M059J (cell line): ENCODE measurements around the gene SLIT3. TPM values are rescaled to one million over a fixed set of nuclear protein-coding genes. Genes with fewer than 3 reads are reported as not detected.

Experiments used
- DNase-seq: peaks from one replicate; pipeline ENCODE4 v3.0.0-alpha.2; 2012; ENCODE audit warnings: low read depth
- total RNA-seq: library from RNA; depleted of rRNA; stranded (reverse); fragments of >200 nt; shearing (Covaris generic); gene quantifications from 2 replicates; pipeline ENCODE4 v1.2.3, GENCODE V29; 2014

SLIT3 gene
- total RNA-seq, 1 experiment from 2014 or later, result 0.17 TPM

GRCh38 chr5:168798065-168799023, 502.6 kb downstream of the SLIT3 start:
- DNase-seq, result no peak

DNA sequence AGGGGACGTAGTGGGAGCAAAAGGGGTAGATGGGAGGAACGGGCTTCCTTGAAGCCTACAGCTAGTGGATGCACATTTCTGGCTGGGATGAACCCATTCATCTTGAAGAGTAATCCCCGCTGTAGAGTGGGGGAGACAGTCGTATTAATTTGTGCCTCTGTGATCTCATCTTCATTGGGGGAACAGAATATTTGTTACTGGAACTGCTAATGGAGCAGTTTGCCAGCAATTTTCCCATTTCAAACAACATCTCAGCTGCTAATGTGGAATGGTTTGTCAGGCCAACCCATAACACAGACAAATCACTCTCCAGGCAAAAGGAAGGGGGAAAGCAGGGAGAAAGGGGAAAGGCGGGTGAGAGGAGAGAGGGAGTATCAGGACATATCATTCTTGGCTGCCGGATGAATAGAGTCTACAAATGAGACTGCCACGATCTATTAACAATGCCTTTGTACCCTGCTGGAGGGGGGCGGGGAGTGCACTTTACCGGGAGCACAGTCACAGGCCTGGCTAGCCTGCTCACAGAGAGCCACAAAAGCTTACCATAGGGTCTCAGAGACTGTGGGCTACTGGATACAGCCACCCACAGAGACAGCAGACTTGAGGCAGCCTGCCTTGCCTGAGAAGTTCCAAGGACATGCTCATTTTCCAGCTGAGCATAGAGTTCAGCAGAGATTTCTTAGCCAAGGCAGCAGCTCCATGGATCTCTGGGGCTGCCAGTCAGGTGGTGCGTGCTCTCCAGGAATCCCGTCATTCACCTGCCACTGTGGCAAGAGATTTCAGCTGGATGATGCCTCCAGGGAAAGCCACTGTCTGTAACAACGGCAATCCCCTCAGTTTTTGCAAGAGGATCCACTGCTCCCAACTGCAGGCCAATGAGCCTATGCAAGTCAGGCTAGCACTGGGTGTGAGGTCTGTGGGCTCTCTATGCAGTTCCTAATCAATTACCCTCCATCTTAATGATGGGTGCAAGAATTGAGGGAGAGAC, 504.1 kb downstream of the SLIT3 start:
- no peak for DNase-seq

DNA sequence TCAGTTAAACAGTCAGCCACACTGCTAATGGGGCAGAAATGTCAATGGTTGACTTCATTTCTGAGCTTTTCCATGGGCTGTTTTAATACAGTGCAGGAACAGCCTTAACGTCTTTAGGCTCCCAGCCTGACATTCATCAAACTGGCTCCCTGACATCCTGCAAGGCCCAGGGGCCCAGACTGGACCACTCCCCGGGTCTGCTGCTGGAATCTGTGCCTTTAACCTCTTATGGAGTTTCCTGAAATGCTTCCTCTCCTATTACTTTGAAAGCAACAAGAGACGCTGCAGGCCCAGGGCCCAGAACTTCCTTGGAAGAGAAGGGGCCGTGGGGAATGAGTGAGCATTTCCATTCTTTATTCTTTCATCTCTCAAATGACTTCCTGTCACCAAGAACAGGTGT, 504.9 kb downstream of the SLIT3 start:
- no peak for DNase-seq

DNA sequence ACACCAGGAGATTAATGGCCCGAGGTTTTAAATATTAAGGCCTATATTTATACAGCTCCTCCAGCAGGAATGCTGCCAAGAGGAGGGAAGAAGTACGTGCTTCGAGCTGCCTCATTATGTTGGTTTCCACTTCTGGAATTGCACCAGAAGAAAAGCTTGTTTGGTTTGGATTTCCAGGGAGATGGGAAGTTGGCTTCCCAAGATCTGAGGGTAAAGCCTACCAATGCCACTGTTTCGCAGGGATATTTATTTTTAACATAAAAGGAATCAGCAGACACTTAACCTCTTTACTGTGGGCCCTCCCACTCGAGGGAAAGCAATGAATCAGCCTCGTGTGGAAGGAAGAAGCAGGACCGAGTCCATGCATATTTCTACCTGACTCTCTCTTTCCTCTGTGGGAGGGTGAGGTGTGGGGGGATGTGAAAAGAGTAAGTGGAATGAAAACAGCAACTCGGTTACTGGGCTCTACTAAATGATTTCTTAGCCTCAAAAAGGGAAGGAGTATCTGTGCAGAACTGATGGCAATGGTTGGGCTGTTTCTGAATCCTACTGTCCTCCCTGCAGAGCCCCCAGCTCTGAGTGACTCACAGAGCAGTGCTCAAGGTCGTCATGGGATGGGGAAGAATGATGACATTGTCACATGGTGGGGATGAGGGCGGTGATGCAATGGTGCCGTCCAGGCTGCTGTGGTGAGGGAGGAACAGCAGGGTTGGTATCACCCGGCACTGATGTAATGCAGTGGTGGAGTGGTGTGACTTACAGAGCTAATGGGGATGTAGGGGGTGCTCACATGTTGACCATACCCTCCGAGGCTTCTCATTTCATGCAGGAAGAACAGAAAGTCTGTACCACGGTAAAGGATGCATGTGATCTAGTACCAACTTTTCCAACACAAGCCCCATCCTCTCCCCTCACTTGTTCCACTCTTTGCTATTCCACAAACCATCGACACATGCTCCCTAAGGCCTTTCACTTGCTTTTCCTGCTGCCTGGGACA, 506.8 kb downstream of the SLIT3 start:
- DNase-seq, result peak; percentile 9

- DNase-seq, result no peak
Measured at GRCh38 chr5:168792678-168793077, 508.3 kb downstream of the SLIT3 start.

- no peak for DNase-seq
Measured at GRCh38 chr5:168790671-168791250, 510.2 kb downstream of the SLIT3 start.

DNA sequence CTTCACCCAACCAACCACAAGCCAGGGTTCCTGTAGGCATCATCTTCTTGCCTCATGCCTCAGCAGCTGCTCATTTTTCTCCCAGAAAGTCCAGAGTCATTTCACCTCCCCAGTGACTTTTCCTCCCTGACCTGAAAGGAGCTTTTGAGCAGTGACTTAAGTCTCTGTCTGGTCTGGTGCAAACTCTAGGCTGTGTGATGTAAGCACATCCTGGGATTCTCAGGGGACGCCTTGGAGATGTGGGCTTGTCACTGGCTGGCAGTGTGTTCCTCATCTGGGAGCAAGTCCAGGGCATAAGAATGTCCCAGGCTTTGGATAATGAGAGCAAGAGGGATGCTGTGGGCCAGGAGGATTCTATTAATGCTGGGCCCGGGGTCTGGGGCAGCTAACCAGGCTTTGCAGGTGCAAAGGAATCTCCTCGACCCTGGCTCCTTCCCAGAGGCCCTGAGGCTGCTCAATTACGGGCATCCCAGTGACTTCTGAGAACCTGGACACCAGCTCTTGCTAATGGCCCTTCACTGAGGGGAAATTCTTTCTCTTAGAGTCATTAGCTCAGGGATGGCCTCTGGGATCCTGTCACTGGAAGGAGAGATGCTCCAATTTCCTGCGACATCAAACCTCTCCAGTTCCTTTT, 510.8 kb downstream of the SLIT3 start:
- DNase-seq, result no peak

GRCh38 chr5:168788786-168789185, 512.2 kb downstream of the SLIT3 start:
- DNase-seq, result no peak

DNA sequence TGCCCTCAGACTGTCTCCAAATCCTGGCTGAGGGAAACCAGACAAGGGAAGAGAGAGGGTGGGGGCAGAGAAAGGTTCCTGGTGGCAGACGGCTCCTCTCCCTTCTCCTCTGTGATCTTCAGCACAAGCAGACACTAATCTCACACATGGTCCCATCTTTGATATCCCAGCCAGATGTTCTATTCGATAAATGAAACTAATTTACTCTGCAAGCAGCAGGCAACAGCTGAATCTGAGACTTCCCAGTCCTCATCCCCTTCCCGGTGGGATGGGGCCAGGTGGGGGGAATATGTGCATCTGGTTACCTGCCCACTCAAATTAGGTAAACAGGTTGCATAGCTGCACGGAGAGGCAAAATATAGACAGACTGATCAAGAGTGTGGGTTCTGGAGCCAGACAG, 512.8 kb downstream of the SLIT3 start:
- no peak for DNase-seq

- peak; percentile 37 for DNase-seq
Measured at GRCh38 chr5:168786147-168786546, 514.8 kb downstream of the SLIT3 start.

DNA sequence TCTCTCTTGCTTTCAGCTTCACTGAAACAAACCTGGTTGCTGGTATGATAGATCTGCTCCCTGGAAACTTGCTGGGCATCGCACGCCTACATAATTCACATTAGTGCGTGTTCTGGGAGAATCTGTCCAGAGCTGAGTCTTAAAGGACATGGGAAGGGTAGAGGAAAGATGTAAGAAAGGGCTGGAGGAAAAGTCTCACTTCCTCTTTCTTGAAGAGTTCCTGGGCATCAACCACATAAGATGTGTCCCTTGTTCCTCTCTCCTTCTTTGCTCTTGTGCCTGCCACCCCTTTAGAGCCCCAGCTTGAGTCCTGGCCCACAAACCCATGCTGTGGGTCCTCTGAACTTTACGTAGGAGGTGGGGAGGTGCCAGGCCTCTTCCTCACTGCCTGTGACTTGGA, 516.5 kb downstream of the SLIT3 start:
- no peak for DNase-seq

DNA sequence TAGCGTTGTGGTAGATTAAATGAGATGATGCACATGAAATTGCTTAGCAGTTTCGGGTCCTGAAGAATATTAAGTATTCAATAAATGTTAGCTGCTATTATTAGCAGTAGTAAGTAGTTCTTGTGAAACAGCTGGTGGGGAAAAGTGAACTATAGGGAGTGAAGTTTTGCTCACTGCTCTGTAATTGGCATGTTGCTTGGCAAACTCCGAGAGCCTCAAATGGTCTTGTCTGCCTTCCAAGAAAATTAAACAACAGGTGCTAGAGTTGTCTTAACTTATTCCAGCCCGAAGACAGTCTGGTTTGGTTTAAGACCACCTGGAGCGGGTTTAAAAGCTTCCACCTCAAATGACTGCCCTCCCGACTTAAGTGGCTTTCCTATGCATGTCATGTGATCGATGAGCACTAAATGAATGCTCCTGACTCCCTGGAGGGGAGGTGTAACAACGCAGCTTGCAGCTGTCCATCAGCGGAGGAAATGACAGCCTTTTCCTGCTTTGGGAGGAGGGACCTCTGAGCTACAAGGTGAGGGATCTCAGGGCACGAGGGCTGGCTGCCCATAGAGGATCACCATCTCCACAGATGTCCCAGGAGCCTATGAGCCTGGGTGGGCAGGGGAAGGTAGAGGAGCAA, 518.9 kb downstream of the SLIT3 start:
- no peak for DNase-seq

DNA sequence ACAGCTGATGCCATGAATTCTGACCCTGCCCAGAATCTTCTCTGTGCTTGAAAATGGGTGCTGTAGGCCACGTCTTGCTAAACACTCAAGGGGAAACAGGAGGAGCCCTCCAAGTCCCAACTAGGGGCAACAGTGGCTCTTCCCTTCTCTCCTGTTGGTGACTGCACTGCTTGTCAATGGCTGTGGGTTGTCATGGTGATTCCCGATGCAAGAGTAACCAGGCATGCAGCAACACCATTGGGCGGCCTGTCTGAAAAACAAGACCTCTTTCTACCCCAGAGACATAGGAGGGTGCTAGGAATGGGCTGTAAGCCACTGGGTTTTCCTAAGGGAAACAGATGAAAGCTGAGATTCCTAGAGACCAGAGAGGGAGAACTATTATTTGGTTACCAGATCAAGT, 520.1 kb downstream of the SLIT3 start:
- DNase-seq, result no peak

DNA sequence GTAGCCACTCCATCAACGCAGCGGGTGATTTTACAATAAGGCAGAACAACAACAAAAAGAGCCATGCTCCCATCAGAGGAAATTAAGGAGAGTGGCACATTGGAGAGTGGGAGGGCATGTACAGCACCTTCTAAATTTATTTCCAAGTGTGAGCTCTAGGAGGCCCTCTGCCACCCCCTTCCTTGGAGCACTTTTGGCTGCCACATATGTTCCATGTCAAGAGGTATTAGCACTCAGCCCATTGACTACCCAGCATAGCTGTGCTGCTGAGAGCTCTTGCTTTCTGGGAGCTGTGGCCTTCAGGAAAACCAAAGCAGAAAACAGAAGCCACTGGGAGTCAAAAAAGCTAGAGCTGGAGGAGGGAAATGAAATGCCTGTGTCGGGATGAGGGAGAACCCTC, 521.6 kb downstream of the SLIT3 start:
- no peak for DNase-seq

DNA sequence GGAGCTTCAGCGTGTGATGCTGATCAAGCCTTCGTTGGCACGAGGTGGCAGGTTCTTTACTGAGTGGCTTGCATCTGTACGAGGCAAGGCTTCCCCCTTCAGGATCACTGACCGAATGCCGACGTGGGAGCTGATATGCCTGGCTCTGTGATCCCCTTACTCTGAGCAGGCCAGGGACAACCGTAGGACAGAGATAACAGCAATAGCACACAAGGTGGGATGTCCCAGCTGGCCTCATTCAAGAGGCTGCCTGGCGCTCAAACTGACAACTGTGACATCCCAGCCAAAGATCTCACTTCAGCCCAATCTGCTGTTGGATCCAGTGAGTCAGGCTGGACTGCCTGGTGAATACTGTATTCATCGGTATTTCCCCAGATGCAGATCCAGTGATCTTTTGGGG, 522.4 kb downstream of the SLIT3 start:
- DNase-seq, result no peak

- no peak for DNase-seq
Measured at GRCh38 chr5:168777651-168778050, 523.3 kb downstream of the SLIT3 start.

- no peak for DNase-seq
Measured at GRCh38 chr5:168776070-168776469, 524.9 kb downstream of the SLIT3 start.

DNA sequence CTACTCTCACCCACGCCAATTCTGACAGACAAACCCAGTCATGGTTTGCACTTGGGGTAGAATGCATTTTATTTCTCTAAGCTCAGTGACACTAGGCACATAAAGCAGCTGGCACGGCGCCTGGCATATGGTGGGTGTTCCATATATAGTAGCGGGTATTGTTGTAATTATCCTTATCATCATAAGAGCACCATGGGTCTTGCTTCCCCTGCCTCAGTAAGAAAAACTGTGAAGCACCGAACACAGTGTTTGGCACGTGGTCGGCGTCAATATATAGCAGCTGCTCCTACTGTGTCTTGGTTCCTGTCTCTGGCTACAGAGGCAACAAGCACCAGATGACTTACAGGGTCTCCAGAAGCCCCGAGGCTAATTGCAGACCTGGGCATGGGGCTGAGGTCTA, 527.7 kb downstream of the SLIT3 start:
- DNase-seq, result no peak

DNA sequence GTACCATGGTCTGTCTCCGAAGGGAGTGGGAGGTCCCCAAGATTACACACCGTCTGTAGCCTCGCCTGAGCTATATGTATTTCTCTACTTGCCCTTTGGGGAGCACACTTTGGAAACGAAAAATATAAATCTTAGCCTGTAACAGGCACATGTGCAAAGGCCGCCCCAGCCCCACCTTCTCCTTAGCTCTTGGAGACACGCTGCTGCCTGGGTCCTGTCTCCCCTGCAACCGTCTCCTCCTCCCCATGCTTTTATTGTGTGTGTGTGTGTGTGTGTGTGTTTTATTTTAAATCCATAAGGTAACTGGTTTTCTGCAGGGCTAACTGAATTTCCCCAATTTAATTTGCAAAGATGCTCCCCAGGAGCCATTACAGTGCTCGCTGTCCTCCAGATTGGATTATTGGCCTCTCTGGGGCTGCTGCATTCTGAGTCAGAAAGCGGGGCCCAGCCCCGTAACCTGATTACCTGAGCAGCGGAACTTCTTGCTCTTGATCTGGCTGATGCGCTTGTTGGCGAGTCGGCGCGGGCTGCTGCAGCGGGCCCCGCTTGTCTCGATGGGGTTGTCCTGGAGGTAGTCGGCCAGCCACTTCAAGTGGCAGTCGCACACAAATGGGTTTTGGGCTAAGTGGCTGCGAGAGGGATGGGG, 528.5 kb downstream of the SLIT3 start:
- no peak for DNase-seq
